ENCODE results near the gene LATS2.
"Not testable (repeated sequence)": the region's sequence is repeated elsewhere in the genome, so short reads cannot be mapped to it uniquely, and the experiment has no call there.

Gene LATS2

GRCh38 chr13:20952838-20953237 lies 108.5 kb downstream of the LATS2 start:
- Histone ChIP-seq H3K4ac (ENCODE audit: low read depth, low read length) (peak overlapping the region; percentile 4), H3K27me3 (ENCODE audit: insufficient read depth, low read length) (no peaks in the 10 kb centered on the region), H3K4me3 (ENCODE audit: low read depth, low read length) (no peak overlapping the region), H2AFZ (ENCODE audit: insufficient read depth, low read length, poor library complexity) (no peak overlapping the region), H3K79me1 (ENCODE audit: low read length) (peaks cover 7% of the 10 kb centered on the region), H3K9me3 (ENCODE audit: insufficient read depth, low read depth, low read length) (no peaks in the 10 kb centered on the region), H3K18ac (ENCODE audit: low read length) (no peak overlapping the region), H4K91ac (ENCODE audit: low read depth, low read length) (peak overlapping the region; percentile 45), H3K79me2 (ENCODE audit: control insufficient read depth, insufficient read depth, low read length, poor library complexity) (no peaks in the 10 kb centered on the region), H2BK12ac (ENCODE audit: low read length) (peak overlapping the region; percentile 15), H3K23ac (ENCODE audit: low read length) (no peak overlapping the region), H4K12ac (ENCODE audit: low read depth, low read length) (no peak overlapping the region), H3K4me2 (ENCODE audit: low read length) (no peak overlapping the region), H3K4me1 (ENCODE audit: control insufficient read depth in 1 of 2, insufficient read depth in 2 of 2, low read length in 2 of 2) (peaks cover 3 to 4% of the 10 kb centered on the region in 2 experiments), H3K9ac (ENCODE audit: low read length) (no peak overlapping the region), H2BK120ac (ENCODE audit: insufficient read depth, low read length, poor library complexity) (peak overlapping the region; percentile 68), H4K8ac (ENCODE audit: low read depth, low read length) (peak overlapping the region; percentile 79), H3K36me3 (ENCODE audit: control insufficient read depth in 1 of 2, insufficient read depth in 2 of 2, low read length in 2 of 2) (no peaks in the 10 kb centered on the region), H2BK5ac (ENCODE audit: low read depth, low read length, poor library complexity) (peak overlapping the region; percentile 61), H3K27ac (ENCODE audit: low read depth, low read length) (peak overlapping the region; percentile 15), H2AK5ac (ENCODE audit: low read length) (no peak overlapping the region), H3K14ac (ENCODE audit: low read length) (peak overlapping the region; percentile 32)
- WGBS (ENCODE audit: extremely low coverage, insufficient coverage, insufficient read length) = no CpG with 5 or more reads among the region's 16 CpGs
- DNase-seq = no peak

GRCh38 chr13:20948001-20948400 lies 113.4 kb downstream of the LATS2 start:
- peak in 1 of 2 donors; percentile 46 for DNase-seq
- H3K23ac ChIP-seq (ENCODE audit: low read length); H3K14ac ChIP-seq (ENCODE audit: low read length); H3K27ac ChIP-seq (ENCODE audit: low read depth, low read length); H2BK5ac ChIP-seq (ENCODE audit: low read depth, low read length, poor library complexity); H3K4ac ChIP-seq (ENCODE audit: low read depth, low read length); H3K18ac ChIP-seq (ENCODE audit: low read length); H2AFZ ChIP-seq (ENCODE audit: insufficient read depth, low read length, poor library complexity); H3K4me3 ChIP-seq (ENCODE audit: low read depth, low read length); H3K9me3 ChIP-seq (ENCODE audit: insufficient read depth, low read depth, low read length); H3K79me1 ChIP-seq (ENCODE audit: low read length); H3K27me3 ChIP-seq (ENCODE audit: insufficient read depth, low read length); H2BK120ac ChIP-seq (ENCODE audit: insufficient read depth, low read length, poor library complexity); H4K8ac ChIP-seq (ENCODE audit: low read depth, low read length); H3K36me3 ChIP-seq (ENCODE audit: control insufficient read depth in 1 of 2, insufficient read depth in 2 of 2, low read length in 2 of 2); H3K79me2 ChIP-seq (ENCODE audit: control insufficient read depth, insufficient read depth, low read length, poor library complexity); H4K12ac ChIP-seq (ENCODE audit: low read depth, low read length); H2BK12ac ChIP-seq (ENCODE audit: low read length); H3K9ac ChIP-seq (ENCODE audit: low read length); H3K4me2 ChIP-seq (ENCODE audit: low read length); H3K4me1 ChIP-seq (ENCODE audit: control insufficient read depth in 1 of 2, insufficient read depth in 2 of 2, low read length in 2 of 2); H2AK5ac ChIP-seq (ENCODE audit: low read length): not testable (repeated sequence)
- WGBS (ENCODE audit: extremely low coverage, insufficient coverage, insufficient read length) = no CpG with 5 or more reads among the region's 3 CpGs
- peak overlapping the region; percentile 14 for H4K91ac ChIP-seq (ENCODE audit: low read depth, low read length)

DNA sequence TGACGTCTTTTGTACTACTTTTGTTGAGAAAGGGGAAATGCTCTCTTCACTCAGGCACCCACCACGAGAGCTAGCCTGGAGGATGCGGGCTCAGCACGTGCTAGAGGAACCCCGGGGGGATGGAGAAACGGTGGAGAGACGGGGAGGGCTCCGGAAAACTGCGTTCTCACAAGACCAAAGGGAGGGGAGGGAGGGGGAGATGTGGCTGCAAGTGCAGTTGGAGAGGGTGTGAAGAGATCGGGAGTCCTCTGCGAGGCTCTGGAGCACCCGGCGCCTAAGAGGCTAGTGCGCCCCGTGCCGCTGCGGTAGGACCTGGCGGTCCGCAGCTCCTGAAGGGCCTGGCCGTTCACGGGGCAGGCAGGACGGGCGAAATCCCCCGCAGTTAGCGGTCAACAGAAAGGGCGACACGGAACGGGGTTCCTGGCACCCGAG lies 115.4 kb downstream of the LATS2 start:
- H3K4ac ChIP-seq (ENCODE audit: low read depth, low read length) = no peak overlapping the region
- no peak overlapping the region for H3K27ac ChIP-seq (ENCODE audit: low read depth, low read length)
- H3K36me3 ChIP-seq (ENCODE audit: control insufficient read depth in 1 of 2, insufficient read depth in 2 of 2, low read length in 2 of 2) = no peaks in the 10 kb centered on the region
- no peaks in the 10 kb centered on the region for H3K79me2 ChIP-seq (ENCODE audit: control insufficient read depth, insufficient read depth, low read length, poor library complexity)
- H2AK5ac ChIP-seq (ENCODE audit: low read length) = no peak overlapping the region
- H3K18ac ChIP-seq (ENCODE audit: low read length) = no peak overlapping the region
- no peak overlapping the region for H3K14ac ChIP-seq (ENCODE audit: low read length)
- H4K91ac ChIP-seq (ENCODE audit: low read depth, low read length) = no peak overlapping the region
- H3K27me3 ChIP-seq (ENCODE audit: insufficient read depth, low read length) = peaks cover 4% of the 10 kb centered on the region
- H2BK5ac ChIP-seq (ENCODE audit: low read depth, low read length, poor library complexity) = no peak overlapping the region
- H3K9ac ChIP-seq (ENCODE audit: low read length) = no peak overlapping the region
- H4K12ac ChIP-seq (ENCODE audit: low read depth, low read length) = no peak overlapping the region
- H3K9me3 ChIP-seq (ENCODE audit: insufficient read depth, low read depth, low read length) = peaks cover 2% of the 10 kb centered on the region
- H3K4me1 ChIP-seq (ENCODE audit: control insufficient read depth in 1 of 2, insufficient read depth in 2 of 2, low read length in 2 of 2) = peaks cover 0 to 2% of the 10 kb centered on the region in 2 experiments
- no peak overlapping the region for H3K23ac ChIP-seq (ENCODE audit: low read length)
- H4K8ac ChIP-seq (ENCODE audit: low read depth, low read length) = no peak overlapping the region
- H3K4me3 ChIP-seq (ENCODE audit: low read depth, low read length) = no peak overlapping the region
- no peak overlapping the region for H2AFZ ChIP-seq (ENCODE audit: insufficient read depth, low read length, poor library complexity)
- peak in 1 of 2 donors; percentile 35 for DNase-seq
- H2BK12ac ChIP-seq (ENCODE audit: low read length) = no peak overlapping the region
- H2BK120ac ChIP-seq (ENCODE audit: insufficient read depth, low read length, poor library complexity) = no peak overlapping the region
- H3K4me2 ChIP-seq (ENCODE audit: low read length) = peak overlapping the region; percentile 26
- WGBS (ENCODE audit: extremely low coverage, insufficient coverage, insufficient read length) = no CpG with 5 or more reads among the region's 29 CpGs
- no peaks in the 10 kb centered on the region for H3K79me1 ChIP-seq (ENCODE audit: low read length)

DNA sequence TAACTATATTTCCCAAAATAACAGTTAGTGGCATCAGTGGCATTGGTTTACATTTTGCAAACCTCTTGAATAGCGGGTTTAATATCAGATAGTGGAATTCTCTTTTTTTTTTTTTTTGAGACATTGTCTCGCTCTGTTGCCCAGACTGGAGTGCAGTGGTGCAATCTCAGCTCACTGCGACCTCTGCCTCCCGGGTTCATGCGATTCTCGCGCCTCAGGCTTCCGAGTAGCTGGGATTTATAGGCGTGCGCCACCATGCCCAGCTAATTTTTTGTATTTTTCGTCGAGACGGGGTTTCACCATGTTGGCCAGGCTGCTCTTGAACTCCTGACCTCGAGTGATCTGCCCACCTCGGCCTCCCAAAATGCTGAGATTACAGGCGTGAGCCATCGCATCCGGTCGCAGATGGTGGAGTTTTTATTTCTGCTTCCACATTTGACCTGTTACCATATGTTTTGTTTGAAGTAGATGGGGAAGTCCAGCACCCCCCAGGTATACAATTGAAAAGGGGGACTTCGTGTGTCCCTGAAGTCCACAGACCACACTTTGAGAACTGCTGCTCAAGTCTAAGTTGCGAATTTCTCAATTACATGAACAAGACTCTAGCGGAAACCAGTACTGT lies 118.3 kb downstream of the LATS2 start:
- Histone ChIP-seq H3K4me1 (ENCODE audit: control insufficient read depth in 1 of 2, insufficient read depth in 2 of 2, low read length in 2 of 2) (peaks cover 2 to 5% of the 10 kb centered on the region in 2 experiments), H3K18ac (ENCODE audit: low read length) (no peak overlapping the region), H3K14ac (ENCODE audit: low read length) (no peak overlapping the region), H2AFZ (ENCODE audit: insufficient read depth, low read length, poor library complexity) (no peak overlapping the region), H2AK5ac (ENCODE audit: low read length) (no peak overlapping the region), H3K27me3 (ENCODE audit: insufficient read depth, low read length) (peaks cover 4% of the 10 kb centered on the region), H4K8ac (ENCODE audit: low read depth, low read length) (no peak overlapping the region), H4K12ac (ENCODE audit: low read depth, low read length) (no peak overlapping the region), H2BK5ac (ENCODE audit: low read depth, low read length, poor library complexity) (no peak overlapping the region), H2BK120ac (ENCODE audit: insufficient read depth, low read length, poor library complexity) (no peak overlapping the region), H3K79me1 (ENCODE audit: low read length) (peaks cover 4% of the 10 kb centered on the region), H3K9me3 (ENCODE audit: insufficient read depth, low read depth, low read length) (peaks cover 2% of the 10 kb centered on the region), H3K79me2 (ENCODE audit: control insufficient read depth, insufficient read depth, low read length, poor library complexity) (no peaks in the 10 kb centered on the region), H3K4me3 (ENCODE audit: low read depth, low read length) (no peak overlapping the region), H3K23ac (ENCODE audit: low read length) (no peak overlapping the region), H3K36me3 (ENCODE audit: control insufficient read depth in 1 of 2, insufficient read depth in 2 of 2, low read length in 2 of 2) (no peaks in the 10 kb centered on the region), H2BK12ac (ENCODE audit: low read length) (no peak overlapping the region), H3K4me2 (ENCODE audit: low read length) (no peak overlapping the region), H3K9ac (ENCODE audit: low read length) (no peak overlapping the region), H4K91ac (ENCODE audit: low read depth, low read length) (no peak overlapping the region), H3K27ac (ENCODE audit: low read depth, low read length) (no peak overlapping the region), H3K4ac (ENCODE audit: low read depth, low read length) (no peak overlapping the region)
- no CpG with 5 or more reads among the region's 22 CpGs for WGBS (ENCODE audit: extremely low coverage, insufficient coverage, insufficient read length)
- DNase-seq = peak; percentile 10 to 42

Measured in trophoblast cell (in vitro differentiated cells and primary cell).